Measurements from ENCODE around the gene DTNB.

- peak; percentile 79 for TF ChIP-seq CTCF (IDR thresholded peaks at IDR 0.05; ENCODE audit: low read depth, low read length)
- no peak for TF ChIP-seq EZH2phosphoT487 (IDR thresholded peaks at IDR 0.05; ENCODE audit: low read depth)
These were observed 9.0 kb downstream of the DTNB start for GRCh38 chr2:25664183-25664964.
